KG1 (cell line): ENCODE results near the gene UGT1A8.
"Not testable (repeated sequence)": the region's sequence is repeated elsewhere in the genome, so short reads cannot be mapped to it uniquely, and the experiment has no call there.

Experiments used
- DNase-seq: peaks from one replicate; lab custom pipeline; 2025; lab: John Stamatoyannopoulos, UW

Gene UGT1A8

DNA sequence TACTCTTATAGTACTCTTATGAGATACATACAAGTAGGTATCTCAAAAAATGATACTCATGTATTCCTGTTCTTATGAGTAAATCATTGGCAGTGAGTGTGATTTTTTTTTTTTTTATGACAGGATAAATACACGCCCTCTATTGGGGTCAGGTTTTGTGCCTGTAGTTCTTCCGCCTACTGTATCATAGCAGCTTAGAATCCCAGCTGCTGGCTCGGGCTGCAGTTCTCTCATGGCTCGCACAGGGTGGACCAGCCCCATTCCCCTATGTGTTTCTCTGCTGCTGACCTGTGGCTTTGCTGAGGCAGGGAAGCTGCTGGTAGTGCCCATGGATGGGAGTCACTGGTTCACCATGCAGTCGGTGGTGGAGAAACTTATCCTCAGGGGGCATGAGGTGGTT lies at the start of gene UGT1A8:
TSS of gene UGT1A8 (plus strand) at position 158 of the 400 bp plus-strand sequence. CDS start at position 233, 75 bp downstream.
- DNase-seq: not testable (repeated sequence)

DNA sequence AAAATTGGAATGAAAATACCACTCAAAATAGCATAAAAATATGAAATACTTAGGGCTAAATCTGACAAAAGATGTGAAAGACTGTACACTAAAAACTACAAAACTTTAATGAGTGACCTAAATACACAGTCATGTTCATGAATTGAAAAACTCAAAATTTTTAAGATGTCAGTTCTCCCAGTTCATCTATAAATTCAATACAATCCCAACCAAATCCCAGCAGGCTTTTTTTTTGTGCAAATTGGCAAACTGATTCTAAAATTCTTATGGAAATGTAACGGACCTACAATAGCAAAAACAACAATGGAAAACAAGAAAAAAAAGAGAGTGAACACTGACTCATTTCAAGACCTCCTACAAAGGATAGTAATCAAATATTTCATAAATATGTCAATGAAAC lies 46.4 kb upstream of the UGT1A8 start:
- DNase-seq: no peak

DNA sequence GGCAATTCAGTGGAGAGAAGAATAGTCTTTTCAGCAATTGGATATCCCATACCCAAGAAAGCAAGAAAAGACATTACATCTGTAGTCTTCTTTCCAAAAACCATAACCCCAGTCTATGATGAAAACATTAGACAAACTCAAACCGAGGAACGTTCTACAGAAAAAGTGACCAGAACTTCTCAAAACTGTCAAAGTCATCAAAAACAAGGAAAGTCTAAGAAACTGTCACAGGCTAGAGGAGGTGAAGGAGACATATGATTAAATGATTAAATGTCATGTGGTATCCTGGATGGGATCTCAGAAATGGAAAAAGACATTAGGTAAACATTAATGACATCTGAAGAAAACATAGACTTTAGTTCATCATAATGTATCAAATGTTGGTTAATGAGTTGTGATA lies 46.0 kb upstream of the UGT1A8 start:
- no peak for DNase-seq

DNA sequence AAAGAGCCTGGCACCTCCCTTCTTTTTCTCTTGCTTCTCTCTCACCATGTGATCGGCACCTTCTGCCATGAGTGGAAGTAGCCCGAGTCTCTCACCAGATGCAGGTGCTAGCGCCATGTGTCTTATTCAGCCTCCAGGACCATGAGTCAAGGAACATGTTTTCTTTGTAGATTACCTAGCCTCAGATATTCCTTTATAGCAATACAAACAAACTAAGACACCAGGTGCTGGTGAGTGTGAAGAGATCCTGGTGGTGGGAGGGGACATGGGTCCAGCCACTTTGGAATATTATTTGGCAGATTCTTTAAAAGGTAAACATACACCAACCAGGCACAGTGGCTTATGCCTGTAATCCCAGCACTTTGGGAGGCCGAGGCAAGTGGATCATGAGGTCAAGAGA lies 45.0 kb upstream of the UGT1A8 start:
- DNase-seq: no peak

DNA sequence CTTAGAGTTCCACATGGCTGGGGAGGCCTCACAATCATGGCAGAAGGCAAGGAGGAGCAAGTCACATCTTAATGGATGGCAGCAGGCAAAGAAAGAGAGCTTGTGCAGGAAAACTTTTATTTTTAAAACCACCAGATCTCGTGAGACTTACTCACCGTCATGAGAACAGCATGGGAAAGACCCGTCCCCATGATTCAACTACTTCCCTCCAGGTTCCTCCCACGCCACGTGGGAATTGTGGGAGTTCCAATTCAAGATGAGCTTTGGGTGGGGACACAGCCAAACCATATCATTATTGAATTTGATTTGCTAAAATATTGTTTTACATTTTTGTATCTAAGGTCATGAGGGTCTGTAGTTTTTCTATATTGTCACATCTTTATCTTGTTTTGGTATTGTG lies 40.1 kb upstream of the UGT1A8 start:
- DNase-seq: not testable (repeated sequence)

DNA sequence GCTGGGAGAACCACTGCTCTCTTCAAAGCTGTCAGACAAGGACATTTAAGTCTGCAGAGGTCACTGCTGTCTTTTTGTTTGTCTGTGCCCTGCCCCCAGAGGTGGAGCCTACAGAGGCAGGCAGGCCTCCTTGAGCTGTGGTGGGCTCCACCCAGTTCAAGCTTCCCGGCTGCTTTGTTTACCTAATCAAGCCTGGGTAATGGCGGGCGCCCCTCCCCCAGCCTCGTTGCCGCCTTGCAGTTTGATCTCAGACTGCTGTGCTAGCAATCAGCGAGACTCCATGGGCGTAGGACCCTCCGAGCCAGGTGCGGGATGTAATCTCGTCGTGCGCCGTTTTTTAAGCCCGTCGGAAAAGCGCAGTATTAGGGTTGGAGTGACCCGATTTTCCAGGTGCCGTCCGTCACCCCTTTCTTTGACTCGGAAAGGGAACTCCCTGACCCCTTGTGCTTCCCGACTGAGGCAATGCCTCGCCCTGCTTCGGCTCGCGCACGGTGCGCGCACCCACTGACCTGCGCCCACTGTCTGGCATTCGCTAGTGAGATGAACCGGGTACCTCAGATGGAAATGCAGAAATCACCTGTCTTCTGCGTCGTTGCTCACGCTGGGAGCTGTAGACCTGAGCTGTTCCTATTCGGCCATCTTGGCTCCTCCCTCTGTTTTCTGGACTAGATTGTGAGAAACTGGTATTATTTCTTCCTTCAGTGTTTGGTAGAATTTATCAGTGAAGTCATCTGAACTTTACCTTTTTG lies 34.0 kb upstream of the UGT1A8 start:
- DNase-seq: not testable (repeated sequence)

DNA sequence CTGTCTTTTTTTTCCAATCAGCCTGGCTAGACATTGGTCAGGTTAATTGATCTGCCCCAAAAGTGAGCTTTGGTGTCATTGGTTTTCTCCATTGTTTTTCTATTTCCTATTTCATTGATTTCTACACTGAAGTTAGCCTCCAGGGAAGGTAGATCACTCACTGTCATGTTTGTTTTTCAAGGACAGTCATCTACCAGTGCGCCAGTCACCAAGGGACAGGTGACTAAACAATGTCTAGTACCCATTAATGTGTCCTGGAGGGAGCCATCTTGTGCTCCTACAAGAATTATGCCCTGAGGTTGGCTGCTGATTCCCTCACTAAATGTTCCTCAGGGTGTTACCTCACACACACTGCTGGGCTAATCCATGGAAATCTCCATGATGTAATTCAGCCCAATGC lies 33.2 kb upstream of the UGT1A8 start:
- DNase-seq: no peak

DNA sequence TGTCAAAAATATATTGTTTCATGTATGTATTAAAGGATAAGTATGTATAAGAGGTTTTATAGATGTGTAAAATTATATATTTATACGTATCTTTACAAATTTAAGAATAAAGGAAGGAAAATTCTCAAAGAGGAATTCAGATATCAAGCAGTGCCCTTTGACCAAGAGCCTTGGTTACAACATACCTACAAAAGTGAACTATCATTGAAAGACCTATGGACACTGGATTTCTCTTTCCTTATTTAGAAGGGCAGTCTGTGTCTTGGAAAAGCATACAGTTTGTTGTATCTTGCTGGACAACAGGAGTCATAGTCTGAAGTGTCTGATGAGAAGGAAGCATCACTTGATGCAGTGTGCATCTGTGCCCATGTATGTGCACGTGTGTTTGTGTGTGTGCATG lies 29.0 kb upstream of the UGT1A8 start:
- no peak for DNase-seq

DNA sequence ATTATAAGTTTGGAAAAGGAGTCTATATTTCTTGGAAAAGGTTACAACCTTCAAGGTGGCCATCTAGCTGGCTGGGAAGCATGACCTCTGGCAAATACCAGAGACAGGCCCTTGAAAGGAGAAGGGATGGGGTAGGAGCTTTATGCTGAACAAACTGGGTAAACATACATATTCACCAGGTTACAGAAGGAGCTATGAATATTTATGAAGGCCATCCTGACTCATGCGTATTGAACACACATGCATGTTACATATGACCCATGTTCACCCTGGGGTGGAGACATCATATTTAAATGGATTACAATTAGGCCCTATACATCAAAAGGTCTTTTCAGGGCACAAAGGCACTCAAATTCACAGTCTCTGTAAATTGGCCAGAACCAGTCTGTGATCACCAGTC lies 24.7 kb upstream of the UGT1A8 start:
- DNase-seq: not testable (repeated sequence)

DNA sequence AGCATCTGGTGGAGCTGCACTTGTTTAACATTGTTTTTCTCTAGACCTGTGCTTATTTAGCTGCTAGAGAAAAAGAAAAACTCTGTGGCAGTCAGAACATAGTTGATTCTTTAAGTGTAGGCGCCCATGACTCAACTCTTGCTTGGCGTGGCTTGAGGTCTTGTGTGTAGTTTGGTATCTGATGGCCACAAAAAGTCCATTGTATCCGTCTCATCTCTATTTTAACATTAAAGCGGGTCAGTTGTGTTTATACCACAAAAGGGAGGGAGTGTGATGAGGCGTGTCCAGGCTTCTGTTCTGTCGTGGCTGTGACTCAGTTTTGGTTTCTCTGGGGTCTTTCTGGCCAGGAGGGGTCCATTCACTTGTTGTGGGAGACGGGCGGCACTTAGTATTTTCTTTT lies 24.2 kb upstream of the UGT1A8 start:
- no peak for DNase-seq

DNA sequence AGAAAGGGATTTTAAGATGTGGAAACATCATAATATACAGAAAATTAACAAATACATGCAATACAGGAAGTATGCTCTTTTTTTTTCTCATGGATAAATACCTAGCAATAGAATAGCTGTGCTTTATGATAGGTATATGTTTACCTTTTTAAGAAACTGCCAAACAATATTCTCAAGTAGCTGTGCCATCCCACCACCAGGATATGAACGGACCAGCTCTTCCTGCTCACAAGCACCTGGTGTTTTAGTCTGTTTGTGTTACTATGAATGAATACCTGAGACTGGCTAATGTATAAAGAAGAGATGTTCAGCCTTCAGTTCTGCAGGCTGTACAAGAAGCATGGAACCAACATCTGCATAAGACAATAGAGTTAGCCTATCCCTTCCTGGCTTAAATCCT lies 19.9 kb upstream of the UGT1A8 start:
- no peak for DNase-seq

DNA sequence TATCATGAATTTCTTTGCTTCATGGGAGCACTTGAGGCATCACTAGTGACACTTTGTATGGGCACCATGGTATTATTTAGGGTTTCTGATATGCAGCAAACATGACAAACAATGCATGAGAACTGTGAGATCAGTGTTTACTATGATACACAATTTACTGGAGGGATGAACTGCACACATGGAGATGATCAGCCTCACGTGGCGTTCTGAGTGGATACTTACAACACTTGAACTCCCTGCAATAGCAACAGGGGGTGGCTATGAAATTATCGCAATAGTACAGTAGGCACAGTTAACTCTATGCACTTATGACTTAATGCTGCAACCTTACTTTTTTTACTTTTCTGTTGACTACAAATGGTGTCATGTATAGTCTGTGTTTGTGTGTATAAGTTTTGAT lies 18.5 kb upstream of the UGT1A8 start:
- DNase-seq: no peak

DNA sequence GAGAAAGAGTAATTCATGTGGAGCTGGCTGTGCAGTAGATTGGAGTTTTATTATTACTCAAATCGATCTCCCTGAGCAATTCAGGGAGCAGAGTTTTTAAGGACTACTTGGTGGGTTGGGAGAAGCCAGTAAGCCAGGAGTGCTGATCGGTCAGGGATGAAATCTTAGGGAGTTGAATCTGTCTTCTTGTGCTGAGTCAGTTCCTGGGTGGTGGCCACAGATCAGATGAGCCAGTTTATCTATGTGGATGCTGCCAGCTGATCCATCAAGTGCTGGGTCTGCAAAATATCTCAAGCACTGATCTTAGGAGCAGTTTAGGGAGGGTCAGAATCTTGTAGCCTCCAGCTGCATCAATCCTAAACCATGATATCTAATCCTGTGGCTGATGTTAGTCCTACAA lies 17.0 kb upstream of the UGT1A8 start:
- DNase-seq: no peak

DNA sequence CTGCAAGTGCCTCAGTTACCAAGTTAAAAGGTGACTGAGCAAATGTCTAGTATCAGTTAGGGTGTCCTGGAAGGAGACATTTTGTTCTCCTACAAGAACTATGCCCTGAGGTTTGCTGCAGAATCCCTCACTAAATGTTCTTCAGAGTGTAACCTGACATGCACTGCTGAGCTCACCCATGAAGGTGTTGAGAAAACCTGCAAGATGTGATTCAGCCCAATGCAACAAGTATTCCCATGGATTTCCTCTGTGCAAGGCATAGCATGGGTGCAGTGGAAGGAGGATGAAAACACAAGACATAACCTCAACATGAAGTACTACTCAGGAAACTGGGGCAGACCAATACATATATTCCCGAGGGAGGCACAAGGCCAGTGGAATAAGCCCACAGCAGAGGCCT lies 15.4 kb upstream of the UGT1A8 start:
- DNase-seq: no peak

DNA sequence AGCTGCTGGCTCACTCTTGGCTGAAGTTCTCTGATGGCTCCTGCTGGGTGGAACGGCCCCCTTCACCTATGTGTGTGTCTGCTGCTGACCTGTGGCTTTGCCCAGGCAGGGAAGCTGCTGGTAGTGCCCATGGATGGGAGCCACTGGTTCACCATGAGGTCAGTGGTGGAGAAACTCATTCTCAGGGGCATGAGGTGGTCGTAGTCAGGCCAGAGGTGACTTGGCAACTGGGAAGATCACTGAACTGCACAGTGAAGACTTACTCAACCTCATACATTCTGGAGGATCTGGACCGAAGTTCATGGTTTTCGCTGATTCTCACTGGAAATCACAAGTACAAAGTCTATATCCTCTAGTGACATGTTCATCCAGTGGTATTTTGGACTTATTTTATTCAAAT lies 13.9 kb upstream of the UGT1A8 start:
- no peak for DNase-seq

DNA sequence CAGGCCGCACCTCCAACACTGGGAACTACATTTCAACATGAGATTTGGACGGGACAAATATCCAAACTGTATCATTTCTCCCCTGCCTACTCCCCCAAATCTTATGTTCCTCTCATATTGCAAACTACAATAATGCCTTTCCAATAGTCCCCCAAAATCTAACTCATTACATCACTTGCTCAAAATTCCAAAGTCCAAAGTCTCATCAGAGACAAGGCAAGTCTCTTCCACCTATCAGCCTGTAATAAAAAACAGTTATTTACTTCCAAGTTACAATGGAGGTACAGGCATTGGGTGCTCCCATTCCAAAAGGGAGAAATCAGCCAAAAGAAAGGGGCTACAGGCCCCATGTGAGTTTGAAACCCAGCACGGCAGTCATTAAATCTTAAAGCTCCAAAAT lies 12.6 kb upstream of the UGT1A8 start:
- DNase-seq: no peak

DNA sequence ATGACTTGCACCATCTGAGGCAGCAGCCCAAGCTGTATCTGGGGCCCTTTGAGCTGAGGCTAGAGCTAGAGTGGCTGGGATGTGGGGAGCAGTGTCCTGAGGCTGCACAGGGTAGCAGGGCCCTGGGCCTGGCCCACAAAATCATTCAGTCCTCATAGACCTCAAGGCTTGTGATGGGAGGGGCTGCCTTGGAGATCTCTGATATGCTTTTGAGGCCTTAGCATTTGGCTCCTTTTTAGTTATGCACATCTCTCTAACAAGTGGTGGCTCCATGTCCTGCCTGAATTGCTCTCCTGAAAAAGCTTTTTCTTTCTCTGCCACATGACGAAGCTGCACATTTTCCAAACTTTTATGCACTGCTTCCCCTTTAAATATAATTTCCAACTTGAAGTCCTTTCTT lies 11.8 kb upstream of the UGT1A8 start:
- no peak for DNase-seq

DNA sequence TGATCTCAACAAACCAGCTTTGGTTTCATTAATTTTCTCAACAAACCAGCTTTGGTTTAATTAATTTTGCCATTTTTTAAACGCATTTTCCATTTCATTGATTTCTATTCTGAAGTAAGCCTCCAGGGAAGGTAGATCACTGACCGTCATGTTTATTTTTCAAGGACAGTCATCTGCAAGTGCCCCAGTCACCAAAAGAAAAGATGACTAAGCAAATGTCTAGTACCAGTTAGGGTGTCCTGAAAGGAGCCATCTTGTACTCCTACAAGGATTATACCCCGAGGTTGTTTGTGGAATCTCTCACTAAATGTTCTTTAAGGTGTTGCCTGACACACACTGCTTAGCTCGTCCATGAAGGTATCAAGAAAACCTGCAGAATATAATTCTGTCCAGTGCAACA lies 6.1 kb upstream of the UGT1A8 start:
- DNase-seq: no peak

DNA sequence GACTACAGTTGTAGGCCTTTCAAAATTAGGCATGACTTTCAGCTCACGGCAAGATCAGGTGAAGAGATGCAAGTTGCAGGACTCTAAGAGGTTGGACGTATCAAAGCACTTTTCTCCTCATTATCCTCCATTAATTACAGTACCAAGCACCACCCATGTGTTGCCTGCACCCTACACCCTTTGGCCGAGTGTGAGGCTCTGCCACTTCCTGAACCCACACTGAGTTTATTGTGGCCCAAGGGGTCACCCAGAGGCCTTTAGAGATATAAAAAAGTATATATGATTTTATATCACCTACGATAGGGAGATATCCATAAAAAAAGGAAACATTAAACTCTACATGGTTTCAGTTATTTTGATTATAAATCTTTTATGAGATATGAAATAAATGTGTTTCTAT lies 2.8 kb downstream of the UGT1A8 start:
- no peak for DNase-seq

DNA sequence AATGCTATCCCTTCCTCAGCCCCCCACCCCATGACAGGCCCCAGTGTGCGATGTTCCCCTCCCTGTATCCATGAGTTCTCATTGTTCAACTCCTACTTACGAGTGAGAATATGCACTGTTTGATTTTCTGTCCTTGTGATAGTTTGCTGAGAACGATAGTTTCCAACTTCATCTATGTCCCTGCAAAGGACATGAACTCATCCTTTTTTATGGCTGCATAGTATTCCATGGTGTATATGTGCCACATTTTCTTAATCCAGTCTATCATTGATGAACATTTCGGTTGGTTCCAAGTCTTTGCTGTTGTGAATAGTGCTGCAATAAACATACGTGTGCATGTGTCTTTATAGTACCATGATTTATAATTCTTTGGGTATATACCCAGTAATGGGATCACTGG lies 4.4 kb downstream of the UGT1A8 start:
- DNase-seq: not testable (repeated sequence)

DNA sequence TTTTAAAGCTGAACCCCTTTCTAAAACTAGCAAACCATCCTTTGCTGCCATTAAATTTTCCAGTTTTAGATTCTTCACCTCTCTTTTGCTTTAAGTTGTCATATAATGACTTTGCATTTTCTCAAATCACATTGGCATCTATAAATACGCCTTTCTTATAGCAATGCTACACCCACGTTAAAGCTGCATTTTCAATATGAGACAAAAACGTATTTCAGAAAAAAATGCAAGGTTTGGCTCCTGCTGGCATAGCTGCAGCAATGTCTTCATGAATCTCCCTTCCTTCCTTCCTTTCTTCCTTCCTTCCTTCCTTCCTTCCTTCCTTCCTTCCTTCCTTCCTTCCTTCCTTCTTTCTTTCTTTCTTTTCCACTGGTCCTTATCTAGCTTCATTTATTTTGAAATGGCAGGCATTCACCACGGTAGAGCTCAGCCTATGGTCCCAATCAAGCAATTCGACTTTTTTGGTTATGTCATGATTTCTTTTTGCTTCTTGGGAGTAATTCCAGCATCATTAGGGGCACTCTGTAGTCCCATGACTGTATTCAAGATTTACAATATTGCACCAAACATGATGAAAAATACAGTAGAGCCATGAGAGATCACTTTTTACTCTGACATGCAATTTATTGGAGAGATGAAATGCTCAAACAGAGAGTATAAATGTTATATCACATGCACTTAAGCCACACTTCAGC lies 10.0 kb downstream of the UGT1A8 start:
- DNase-seq: no peak

DNA sequence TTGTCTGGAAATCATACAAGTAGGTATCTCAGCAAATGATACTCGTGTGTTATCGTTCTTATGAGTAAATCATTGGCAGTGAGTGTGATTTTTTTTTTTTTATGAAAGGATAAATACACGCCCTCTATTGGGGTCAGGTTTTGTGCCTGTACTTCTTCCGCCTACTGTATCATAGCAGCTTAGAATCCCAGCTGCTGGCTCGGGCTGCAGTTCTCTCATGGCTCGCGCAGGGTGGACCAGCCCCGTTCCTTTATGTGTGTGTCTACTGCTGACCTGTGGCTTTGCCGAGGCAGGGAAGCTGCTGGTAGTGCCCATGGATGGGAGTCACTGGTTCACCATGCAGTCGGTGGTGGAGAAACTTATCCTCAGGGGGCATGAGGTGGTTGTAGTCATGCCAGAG lies 18.9 kb downstream of the UGT1A8 start, which contains the start of gene UGT1A10:
TSS of gene UGT1A10 (plus strand) at position 143 of the 400 bp plus-strand sequence. CDS start at position 218, 75 bp downstream.
- not testable (repeated sequence) for DNase-seq

DNA sequence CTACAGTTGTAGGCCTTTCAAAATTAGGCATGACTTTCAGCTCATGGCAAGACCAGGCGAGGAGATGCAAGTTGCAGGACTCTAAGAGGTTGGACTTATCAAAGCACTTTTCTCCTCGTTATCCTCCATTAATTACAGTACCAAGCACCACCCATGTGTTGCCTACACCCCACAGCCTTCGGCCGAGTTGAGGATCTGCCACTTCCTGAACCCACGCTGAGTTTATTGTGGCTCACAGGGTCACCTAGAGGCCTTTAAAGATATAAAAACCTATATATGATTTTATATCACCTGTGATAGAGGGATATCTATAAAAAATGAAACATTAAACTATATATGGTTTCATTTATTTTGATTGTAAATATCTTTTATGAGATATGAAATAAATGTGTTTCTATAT lies 21.4 kb downstream of the UGT1A8 start:
- DNase-seq: no peak

DNA sequence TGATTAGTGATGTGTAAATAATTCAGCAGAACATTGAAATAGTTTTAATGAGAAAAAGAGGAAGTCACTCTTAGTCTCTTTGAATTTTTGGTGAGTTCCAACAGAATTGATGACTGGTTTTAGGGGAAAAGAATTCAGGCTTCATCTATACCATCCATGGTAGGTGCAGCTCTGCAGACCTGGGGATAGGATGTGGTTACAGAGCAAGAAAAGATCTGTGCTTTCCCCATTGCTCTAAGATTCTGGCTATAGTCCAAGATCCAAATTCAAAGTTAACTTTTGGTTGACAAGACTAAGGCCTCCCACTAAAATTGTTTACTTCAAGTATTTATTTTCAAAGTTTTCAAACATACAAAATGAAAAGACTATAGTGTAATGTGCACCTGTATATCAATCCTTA lies 22.4 kb downstream of the UGT1A8 start:
- DNase-seq: no peak
